ENCODE results near the gene ASB13.
"Not testable (repeated sequence)": the region's sequence is repeated elsewhere in the genome, so short reads cannot be mapped to it uniquely, and the experiment has no call there.

ASB13 gene

GRCh38 chr10:5622186-5622960 is 44.0 kb downstream of the ASB13 start:
- no peaks in the 10 kb centered on the region for H3K27me3 ChIP-seq (ENCODE audit: insufficient read depth, low read length)
- no peaks in the 10 kb centered on the region for H3K4me1 ChIP-seq (ENCODE audit: control insufficient read depth, insufficient read depth, low read length, unreplicated experiment)
- H3K27ac ChIP-seq (ENCODE audit: low read depth, low read length): no peak overlapping the region
- no peaks in the 10 kb centered on the region for H3K79me2 ChIP-seq (ENCODE audit: control insufficient read depth, insufficient read depth, low read length, unreplicated experiment)
- no peaks in the 10 kb centered on the region for H3K36me3 ChIP-seq (ENCODE audit: insufficient read depth, low read length)
- H2AFZ ChIP-seq (ENCODE audit: low read length, unreplicated experiment): no peak overlapping the region
- no peak overlapping the region for H3K4me3 ChIP-seq (ENCODE audit: low read depth, low read length)

- H2AFZ ChIP-seq (ENCODE audit: low read length, unreplicated experiment); H3K27me3 ChIP-seq (ENCODE audit: insufficient read depth, low read length); H3K4me3 ChIP-seq (ENCODE audit: low read depth, low read length); H3K27ac ChIP-seq (ENCODE audit: low read depth, low read length); H3K79me2 ChIP-seq (ENCODE audit: control insufficient read depth, insufficient read depth, low read length, unreplicated experiment); H3K36me3 ChIP-seq (ENCODE audit: insufficient read depth, low read length); H3K4me1 ChIP-seq (ENCODE audit: control insufficient read depth, insufficient read depth, low read length, unreplicated experiment): not testable (repeated sequence)
Measured at GRCh38 chr10:5621371-5621770, 45.0 kb downstream of the ASB13 start.

GRCh38 chr10:5620966-5621365 is 45.4 kb downstream of the ASB13 start:
- peaks cover 7% of the 10 kb centered on the region; the same call in 1 of the 2 replicates for H3K27me3 ChIP-seq (ENCODE audit: insufficient read depth, low read length)

GRCh38 chr10:5620223-5620721 is 46.1 kb downstream of the ASB13 start:
- Histone ChIP-seq H3K4me3 (ENCODE audit: low read depth, low read length) (no peak overlapping the region), H3K36me3 (ENCODE audit: insufficient read depth, low read length) (no peaks in the 10 kb centered on the region)

More at GRCh38 chr10:5620966-5621365, 45.4 kb downstream of the ASB13 start:
- Histone ChIP-seq H3K79me2 (ENCODE audit: control insufficient read depth, insufficient read depth, low read length, unreplicated experiment) (no peaks in the 10 kb centered on the region), H3K27ac (ENCODE audit: low read depth, low read length) (no peak overlapping the region), H2AFZ (ENCODE audit: low read length, unreplicated experiment) (no peak overlapping the region), H3K4me3 (ENCODE audit: low read depth, low read length) (no peak overlapping the region), H3K4me1 (ENCODE audit: control insufficient read depth, insufficient read depth, low read length, unreplicated experiment) (no peaks in the 10 kb centered on the region), H3K36me3 (ENCODE audit: insufficient read depth, low read length) (no peaks in the 10 kb centered on the region)

GRCh38 chr10:5619362-5620211 is 46.8 kb downstream of the ASB13 start:
- H3K36me3 ChIP-seq (ENCODE audit: insufficient read depth, low read length): no peaks in the 10 kb centered on the region
- H2AFZ ChIP-seq (ENCODE audit: low read length, unreplicated experiment): no peak overlapping the region
- no peaks in the 10 kb centered on the region for H3K4me1 ChIP-seq (ENCODE audit: control insufficient read depth, insufficient read depth, low read length, unreplicated experiment)
- no peak overlapping the region for H3K4me3 ChIP-seq (ENCODE audit: low read depth, low read length)
- peaks cover 7% of the 10 kb centered on the region; the same call in 1 of the 2 replicates for H3K27me3 ChIP-seq (ENCODE audit: insufficient read depth, low read length)
- H3K27ac ChIP-seq (ENCODE audit: low read depth, low read length): no peak overlapping the region
- H3K79me2 ChIP-seq (ENCODE audit: control insufficient read depth, insufficient read depth, low read length, unreplicated experiment): no peaks in the 10 kb centered on the region

More at GRCh38 chr10:5620223-5620721, 46.1 kb downstream of the ASB13 start:
- no peak overlapping the region for H3K27ac ChIP-seq (ENCODE audit: low read depth, low read length)
- no peaks in the 10 kb centered on the region for H3K4me1 ChIP-seq (ENCODE audit: control insufficient read depth, insufficient read depth, low read length, unreplicated experiment)
- peaks cover 7% of the 10 kb centered on the region; the same call in 1 of the 2 replicates for H3K27me3 ChIP-seq (ENCODE audit: insufficient read depth, low read length)
- no peak overlapping the region for H2AFZ ChIP-seq (ENCODE audit: low read length, unreplicated experiment)
- no peaks in the 10 kb centered on the region for H3K79me2 ChIP-seq (ENCODE audit: control insufficient read depth, insufficient read depth, low read length, unreplicated experiment)

- H3K4me3 ChIP-seq (ENCODE audit: low read depth, low read length): no peak overlapping the region
- H3K27me3 ChIP-seq (ENCODE audit: insufficient read depth, low read length): peaks cover 7% of the 10 kb centered on the region; the same call in 1 of the 2 replicates
- no peaks in the 10 kb centered on the region for H3K36me3 ChIP-seq (ENCODE audit: insufficient read depth, low read length)
- H2AFZ ChIP-seq (ENCODE audit: low read length, unreplicated experiment): no peak overlapping the region
- no peaks in the 10 kb centered on the region for H3K79me2 ChIP-seq (ENCODE audit: control insufficient read depth, insufficient read depth, low read length, unreplicated experiment)
- peaks cover 5% of the 10 kb centered on the region for H3K4me1 ChIP-seq (ENCODE audit: control insufficient read depth, insufficient read depth, low read length, unreplicated experiment)
- no peak overlapping the region for H3K27ac ChIP-seq (ENCODE audit: low read depth, low read length)
Measured at GRCh38 chr10:5618829-5619228, 47.6 kb downstream of the ASB13 start.

GRCh38 chr10:5618042-5618441 is 48.4 kb downstream of the ASB13 start:
- no peak overlapping the region for H3K27ac ChIP-seq (ENCODE audit: low read depth, low read length)
- H3K27me3 ChIP-seq (ENCODE audit: insufficient read depth, low read length): peaks cover 7% of the 10 kb centered on the region; the same call in 1 of the 2 replicates
- peaks cover 5% of the 10 kb centered on the region for H3K4me1 ChIP-seq (ENCODE audit: control insufficient read depth, insufficient read depth, low read length, unreplicated experiment)
- H3K36me3 ChIP-seq (ENCODE audit: insufficient read depth, low read length): no peaks in the 10 kb centered on the region
- H3K79me2 ChIP-seq (ENCODE audit: control insufficient read depth, insufficient read depth, low read length, unreplicated experiment): no peaks in the 10 kb centered on the region
- no peak overlapping the region for H2AFZ ChIP-seq (ENCODE audit: low read length, unreplicated experiment)
- H3K4me3 ChIP-seq (ENCODE audit: low read depth, low read length): no peak overlapping the region

- H3K27ac ChIP-seq (ENCODE audit: low read depth, low read length): no peak overlapping the region
- H2AFZ ChIP-seq (ENCODE audit: low read length, unreplicated experiment): no peak overlapping the region
- H3K36me3 ChIP-seq (ENCODE audit: insufficient read depth, low read length): no peaks in the 10 kb centered on the region
- H3K27me3 ChIP-seq (ENCODE audit: insufficient read depth, low read length): peaks cover 7% of the 10 kb centered on the region; the same call in 1 of the 2 replicates
- H3K79me2 ChIP-seq (ENCODE audit: control insufficient read depth, insufficient read depth, low read length, unreplicated experiment): no peaks in the 10 kb centered on the region
- H3K4me3 ChIP-seq (ENCODE audit: low read depth, low read length): no peak overlapping the region
- peaks cover 5% of the 10 kb centered on the region for H3K4me1 ChIP-seq (ENCODE audit: control insufficient read depth, insufficient read depth, low read length, unreplicated experiment)
Measured at GRCh38 chr10:5617521-5617920, 48.9 kb downstream of the ASB13 start.

GRCh38 chr10:5616836-5617235 is 49.6 kb downstream of the ASB13 start:
- H3K27me3 ChIP-seq (ENCODE audit: insufficient read depth, low read length): peaks cover 7% of the 10 kb centered on the region; the same call in 1 of the 2 replicates
- no peak overlapping the region for H3K27ac ChIP-seq (ENCODE audit: low read depth, low read length)
- no peaks in the 10 kb centered on the region for H3K79me2 ChIP-seq (ENCODE audit: control insufficient read depth, insufficient read depth, low read length, unreplicated experiment)
- H2AFZ ChIP-seq (ENCODE audit: low read length, unreplicated experiment): no peak overlapping the region
- H3K4me1 ChIP-seq (ENCODE audit: control insufficient read depth, insufficient read depth, low read length, unreplicated experiment): peaks cover 5% of the 10 kb centered on the region
- no peaks in the 10 kb centered on the region for H3K36me3 ChIP-seq (ENCODE audit: insufficient read depth, low read length)
- H3K4me3 ChIP-seq (ENCODE audit: low read depth, low read length): no peak overlapping the region

GRCh38 chr10:5616046-5616445 is 50.3 kb downstream of the ASB13 start:
- no peak overlapping the region for H3K27ac ChIP-seq (ENCODE audit: low read depth, low read length)
- H3K4me1 ChIP-seq (ENCODE audit: control insufficient read depth, insufficient read depth, low read length, unreplicated experiment): peaks cover 5% of the 10 kb centered on the region
- no peaks in the 10 kb centered on the region for H3K79me2 ChIP-seq (ENCODE audit: control insufficient read depth, insufficient read depth, low read length, unreplicated experiment)
- peaks cover 7% of the 10 kb centered on the region; the same call in 1 of the 2 replicates for H3K27me3 ChIP-seq (ENCODE audit: insufficient read depth, low read length)
- no peak overlapping the region for H3K4me3 ChIP-seq (ENCODE audit: low read depth, low read length)
- H3K36me3 ChIP-seq (ENCODE audit: insufficient read depth, low read length): no peaks in the 10 kb centered on the region
- no peak overlapping the region for H2AFZ ChIP-seq (ENCODE audit: low read length, unreplicated experiment)

Data from ACC112 (cell line).